ENCODE results near the gene CTRB2.

- no peak for TF ChIP-seq POLR2A (IDR thresholded peaks at IDR 0.05; ENCODE audit: low read length)
- no peak for TF ChIP-seq GATA1 (IDR thresholded peaks at IDR 0.05; ENCODE audit: low read depth, low read length)
These were observed 11.5 kb upstream of the CTRB2 start, which contains the start of gene CTRB1 for GRCh38 chr16:75218256-75219076.

Data from erythroblast (primary cell).